HG03571 (cell line): ENCODE measurements around the gene GPR107.
A peak's percentile ranks its signal among the peaks of the same experiment; 100 is the strongest.

Experiments
- ATAC-seq: cut with Tn5 transposase; IDR thresholded peaks from one replicate; pipeline ENCODE4 v1.9.1; 2021; ENCODE audit not compliant: unreplicated experiment

GPR107 gene

GRCh38 chr9:130107234-130107861 is 53.6 kb downstream of the GPR107 start:
- ATAC-seq, result no peak

- ATAC-seq, result no peak
Measured at GRCh38 chr9:130107955-130108354, 54.2 kb downstream of the GPR107 start.

DNA sequence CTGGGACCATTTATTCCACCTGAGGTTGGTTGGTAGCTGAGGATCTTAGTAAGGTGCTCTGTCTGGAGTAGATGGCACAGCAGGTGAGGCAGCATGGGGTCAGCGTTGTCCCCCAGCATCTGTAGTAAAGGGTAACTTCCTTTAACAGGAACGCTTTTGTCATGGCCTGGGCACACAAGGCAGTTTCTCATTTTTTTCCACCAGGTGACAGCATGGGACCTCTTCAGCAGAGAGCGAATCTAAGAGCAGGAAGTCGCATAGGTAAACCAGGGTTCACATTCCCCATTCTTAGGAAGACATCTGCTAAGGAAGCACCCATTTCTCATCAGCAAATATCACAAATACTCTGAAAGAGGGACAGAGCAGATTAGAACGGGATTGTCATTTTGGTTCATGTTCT is 56.5 kb downstream of the GPR107 start:
- ATAC-seq, result no peak

GRCh38 chr9:130110596-130111021 is 56.9 kb downstream of the GPR107 start:
- ATAC-seq, result no peak

GRCh38 chr9:130111786-130112537 is 58.3 kb downstream of the GPR107 start:
- ATAC-seq, result no peak

DNA sequence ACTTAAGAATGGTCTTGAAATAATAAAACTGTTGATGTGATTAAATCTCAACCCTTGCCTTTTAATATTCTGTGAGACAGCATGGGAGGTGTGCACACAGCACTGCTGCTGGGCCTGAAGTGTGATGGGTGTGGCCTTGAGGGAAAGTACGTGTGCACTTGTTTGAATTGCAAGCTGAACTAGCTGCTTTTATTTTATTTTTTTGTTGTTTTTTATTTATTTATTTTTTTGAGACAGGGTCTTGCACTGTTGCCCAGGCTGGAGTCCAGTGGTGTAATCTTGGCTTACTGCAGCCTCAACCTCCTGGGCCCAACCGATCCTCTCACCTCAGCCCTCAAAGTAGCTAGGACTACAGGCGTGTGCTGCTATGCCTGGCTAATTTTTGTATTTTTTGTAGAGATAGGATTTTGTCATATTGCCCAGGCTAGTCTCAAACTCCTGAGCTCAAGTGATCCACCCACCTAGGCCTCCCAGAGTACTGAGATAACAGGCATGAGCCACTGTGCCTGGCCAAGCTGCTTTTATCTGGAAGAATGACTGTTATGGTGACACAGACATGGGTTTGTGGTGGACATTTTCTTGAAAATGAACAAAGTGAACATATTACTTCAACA is 58.9 kb downstream of the GPR107 start:
- no peak for ATAC-seq

DNA sequence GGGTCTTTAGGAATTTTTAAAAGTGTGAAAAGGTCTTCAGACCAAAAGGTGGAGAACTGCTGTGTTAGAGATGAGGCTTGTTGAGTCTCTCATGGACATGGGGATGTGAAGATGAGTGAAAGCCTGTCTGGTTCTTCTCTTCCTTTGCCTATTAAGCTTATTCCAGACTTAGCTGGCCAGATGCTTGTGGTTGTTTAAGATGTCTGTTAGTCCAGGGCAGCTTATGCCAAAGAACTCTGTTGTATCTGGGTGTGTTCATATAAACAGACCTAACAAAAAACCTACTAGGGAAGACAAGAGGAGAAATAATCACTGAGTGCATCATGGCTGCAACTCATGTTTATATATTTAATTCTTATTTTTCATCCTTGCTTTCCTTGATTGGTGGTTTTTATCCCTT is 61.0 kb downstream of the GPR107 start:
- no peak for ATAC-seq

DNA sequence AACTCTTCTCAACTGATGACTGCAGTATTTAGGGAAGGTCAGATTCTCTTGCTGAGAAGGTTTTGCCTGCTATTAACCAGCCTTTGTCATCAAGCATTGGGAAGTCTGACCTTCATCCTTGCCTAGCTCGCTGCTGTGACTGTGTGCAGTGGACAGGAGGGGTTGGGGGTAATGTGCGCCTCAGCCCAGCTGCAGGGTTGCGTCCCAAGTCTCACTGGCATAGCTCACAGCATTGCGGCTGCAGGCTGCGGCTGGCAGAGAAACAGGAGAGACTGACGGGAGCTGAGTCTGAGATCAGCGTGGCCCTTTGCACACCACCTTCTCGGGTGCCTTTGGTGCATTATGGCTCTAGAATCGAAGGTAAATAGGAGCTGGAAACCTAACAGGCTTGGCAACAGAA is 62.6 kb downstream of the GPR107 start:
- no peak for ATAC-seq

GRCh38 chr9:130117376-130117775 is 63.7 kb downstream of the GPR107 start:
- ATAC-seq, result no peak

- no peak for ATAC-seq
Measured at GRCh38 chr9:130117816-130118632, 64.3 kb downstream of the GPR107 start.

DNA sequence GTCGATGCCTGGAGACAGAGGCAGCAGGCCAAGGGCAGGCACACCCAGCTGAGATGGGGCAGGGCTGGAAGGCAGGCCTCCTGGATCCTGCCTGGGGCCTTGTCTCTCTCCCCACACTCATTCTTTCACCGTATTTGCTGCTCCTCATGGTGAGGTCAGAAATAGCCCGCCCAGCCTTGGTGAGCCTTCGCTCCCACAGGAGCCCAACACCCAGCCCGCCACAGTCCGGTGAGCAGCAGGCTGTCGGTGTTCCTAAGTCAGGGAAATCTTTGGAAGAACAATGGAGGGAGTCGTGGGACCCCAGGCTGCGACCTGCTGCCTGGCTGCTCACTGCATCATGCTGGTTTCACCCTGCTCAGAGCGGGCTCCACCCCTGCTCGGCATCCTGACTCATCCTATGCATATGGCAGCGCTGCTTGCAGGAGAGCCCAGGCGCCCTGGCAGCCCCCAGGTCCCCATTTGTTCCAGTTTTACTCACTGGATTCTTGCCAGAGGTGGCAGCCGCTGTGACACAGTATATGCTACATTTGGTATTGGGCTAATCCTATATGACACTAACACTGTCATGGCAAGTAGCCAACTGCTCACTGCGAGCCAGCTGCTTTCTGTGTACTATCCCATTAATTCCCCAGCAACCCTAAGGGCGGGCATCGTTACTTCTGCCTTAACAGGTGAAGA is 65.3 kb downstream of the GPR107 start:
- ATAC-seq, result no peak

- ATAC-seq, result no peak
Measured at GRCh38 chr9:130119519-130120298, 66.0 kb downstream of the GPR107 start.

GRCh38 chr9:130120299-130120587 is 66.5 kb downstream of the GPR107 start:
- ATAC-seq, result no peak

GRCh38 chr9:130120832-130121231 is 67.1 kb downstream of the GPR107 start:
- ATAC-seq, result no peak

DNA sequence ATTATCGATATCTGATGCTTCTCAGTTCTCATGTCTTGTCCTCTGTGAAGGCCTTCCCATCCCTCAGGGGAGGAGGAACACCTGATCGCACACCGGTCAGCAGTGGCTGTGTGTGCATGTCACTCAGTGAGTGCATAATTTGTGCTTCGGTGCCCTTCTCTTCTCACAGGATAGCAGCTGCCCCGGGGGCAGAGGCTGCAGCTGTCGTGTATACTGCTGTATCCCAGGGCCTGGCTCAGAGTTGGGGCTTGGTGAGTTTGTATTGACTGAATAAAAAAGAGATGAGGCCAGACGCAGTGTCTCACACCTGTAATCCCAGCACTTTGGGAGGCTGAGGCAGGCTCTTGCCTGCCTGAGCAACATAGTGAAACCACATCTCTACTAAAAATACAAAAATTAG is 68.8 kb downstream of the GPR107 start:
- ATAC-seq, result no peak

DNA sequence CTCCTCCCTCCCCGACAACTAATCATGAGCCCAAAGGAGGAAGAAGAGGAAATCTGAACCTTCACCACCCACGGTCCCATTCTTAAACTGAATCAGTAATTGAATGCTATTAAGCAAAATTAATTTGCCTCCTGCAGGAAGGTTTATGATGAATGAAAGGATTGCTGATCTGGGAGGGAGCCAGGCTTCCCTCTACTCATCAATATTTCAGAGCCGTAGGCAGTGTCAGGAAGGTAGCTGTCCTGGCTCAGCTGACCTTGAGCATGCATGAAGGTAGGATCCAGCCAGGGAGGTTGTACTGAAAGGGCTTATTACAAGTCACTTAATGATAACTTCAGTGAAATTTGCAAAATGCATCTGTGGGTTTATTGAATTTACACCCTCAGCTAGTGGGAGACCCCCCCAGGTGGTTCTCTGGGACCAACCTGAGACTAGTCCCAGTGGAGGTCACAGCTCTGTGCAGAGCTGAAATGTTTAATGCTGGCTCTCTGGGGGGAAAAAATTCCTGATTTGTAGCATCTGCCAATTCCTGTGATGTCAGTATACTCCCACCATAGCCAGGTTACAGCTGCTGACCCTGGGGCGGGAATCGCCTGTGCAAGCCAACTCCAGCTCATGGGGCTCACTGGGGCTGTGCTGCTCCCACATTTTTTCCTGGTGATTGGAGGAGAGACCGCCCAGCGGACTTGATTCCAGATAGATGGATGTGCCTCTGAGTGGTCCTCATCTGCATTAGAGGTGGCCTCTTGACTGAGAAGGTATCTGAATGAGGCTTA is 70.6 kb downstream of the GPR107 start:
- ATAC-seq, result no peak

GRCh38 chr9:130126721-130127433 is 73.2 kb downstream of the GPR107 start:
- ATAC-seq, result no peak

DNA sequence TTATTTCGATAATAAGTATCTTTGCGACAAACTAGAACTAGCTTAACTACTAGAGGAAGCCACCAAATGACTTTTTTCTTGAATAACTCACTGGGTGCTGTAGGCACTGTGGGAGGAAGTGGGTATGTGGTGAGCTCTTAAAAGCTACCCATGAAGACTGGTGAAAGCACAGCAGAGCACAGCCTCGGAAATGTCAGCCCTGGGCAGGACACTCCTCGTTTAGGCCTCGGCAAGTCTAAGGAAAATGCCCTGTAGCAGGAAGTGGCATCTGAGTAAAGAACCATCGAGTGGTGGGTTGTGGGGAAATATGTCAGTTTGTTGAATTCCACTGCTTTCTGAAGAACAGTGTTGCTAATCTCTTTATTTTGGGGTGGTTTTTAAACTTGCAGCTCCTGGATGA is 74.5 kb downstream of the GPR107 start:
- peak; percentile 73 for ATAC-seq
